Astrocyte of the cerebellum (primary cell): ENCODE measurements around the gene DLG2.

Experiments
- DNase-seq: peaks from one replicate; pipeline ENCODE4 v3.0.0-alpha.2; 2011; ENCODE audit warnings: low read depth
- H3K4me3 ChIP-seq: 2 replicates; pipeline ENCODE4 v1.5.1; 2011; ENCODE audit warnings: mild to moderate bottlenecking, low read depth, low read length, moderate library complexity
- in situ Hi-C: cut with HindIII; loops from 2 replicates; pipeline ENCODE4 v1.10.0; 2017; ENCODE audit warnings: low sequenced_read_pairs
- TF ChIP-seq, protein P1 (sequence below): IDR thresholded peaks from 2 replicates; pipeline ENCODE4 v1.5.1; 2012; ENCODE audit warnings: low read length, low read depth, moderate library complexity, mild to moderate bottlenecking; ENCODE audit errors: missing control alignments

The DLG2 gene

DNA sequence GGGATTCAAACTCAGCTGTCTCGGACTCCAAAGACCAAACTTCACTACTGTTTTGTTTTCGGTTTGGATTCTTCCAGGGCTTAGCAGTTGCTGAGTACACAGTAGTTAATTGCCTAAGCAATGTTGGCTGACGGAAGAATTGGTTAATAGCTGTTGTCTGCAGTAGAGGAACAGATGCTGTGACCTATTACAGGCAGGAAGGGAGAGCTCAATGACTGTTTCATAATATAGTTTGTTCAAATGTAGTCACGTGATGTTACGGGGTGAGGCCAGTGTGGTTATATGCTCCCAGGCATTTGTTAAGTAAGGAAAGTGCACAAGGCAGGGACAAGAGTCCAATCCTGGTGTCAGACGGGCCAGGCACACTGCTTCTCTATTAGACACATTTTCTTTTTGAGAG lies 2118.3 kb downstream of the DLG2 start:
- TF ChIP-seq, protein P1, sequence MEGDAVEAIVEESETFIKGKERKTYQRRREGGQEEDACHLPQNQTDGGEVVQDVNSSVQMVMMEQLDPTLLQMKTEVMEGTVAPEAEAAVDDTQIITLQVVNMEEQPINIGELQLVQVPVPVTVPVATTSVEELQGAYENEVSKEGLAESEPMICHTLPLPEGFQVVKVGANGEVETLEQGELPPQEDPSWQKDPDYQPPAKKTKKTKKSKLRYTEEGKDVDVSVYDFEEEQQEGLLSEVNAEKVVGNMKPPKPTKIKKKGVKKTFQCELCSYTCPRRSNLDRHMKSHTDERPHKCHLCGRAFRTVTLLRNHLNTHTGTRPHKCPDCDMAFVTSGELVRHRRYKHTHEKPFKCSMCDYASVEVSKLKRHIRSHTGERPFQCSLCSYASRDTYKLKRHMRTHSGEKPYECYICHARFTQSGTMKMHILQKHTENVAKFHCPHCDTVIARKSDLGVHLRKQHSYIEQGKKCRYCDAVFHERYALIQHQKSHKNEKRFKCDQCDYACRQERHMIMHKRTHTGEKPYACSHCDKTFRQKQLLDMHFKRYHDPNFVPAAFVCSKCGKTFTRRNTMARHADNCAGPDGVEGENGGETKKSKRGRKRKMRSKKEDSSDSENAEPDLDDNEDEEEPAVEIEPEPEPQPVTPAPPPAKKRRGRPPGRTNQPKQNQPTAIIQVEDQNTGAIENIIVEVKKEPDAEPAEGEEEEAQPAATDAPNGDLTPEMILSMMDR: no peak
- no peak overlapping the region for H3K4me3 ChIP-seq
- in situ Hi-C loops: no loop called here
- DNase-seq: no peak

DNA sequence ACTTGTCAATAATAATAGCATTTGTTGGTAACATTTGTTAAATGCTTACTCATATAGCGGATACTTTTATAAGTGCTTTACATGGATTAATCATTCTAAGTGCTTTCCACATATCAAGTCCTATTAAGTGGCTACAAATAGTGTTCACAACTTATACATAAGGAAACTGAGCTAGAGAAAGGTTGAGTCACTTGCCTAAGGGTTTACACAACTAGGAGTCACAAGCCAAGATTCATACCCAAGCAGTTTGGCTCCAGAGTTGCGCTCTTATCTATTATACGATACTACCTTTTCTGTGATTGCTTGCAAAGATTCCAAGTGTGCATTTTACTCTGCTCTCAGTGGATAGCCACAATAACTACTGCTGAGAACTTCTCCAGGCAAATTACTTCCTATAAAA lies 2125.1 kb downstream of the DLG2 start:
- in situ Hi-C loops: no loop called here
- TF ChIP-seq, protein P1: no peak
- no peak overlapping the region for H3K4me3 ChIP-seq
- DNase-seq: no peak

- DNase-seq: no peak
- no peak overlapping the region for H3K4me3 ChIP-seq
- in situ Hi-C loops: no loop called here
- TF ChIP-seq, protein P1: no peak
Measured at GRCh38 chr11:83493917-83494316, 2133.2 kb downstream of the DLG2 start.

DNA sequence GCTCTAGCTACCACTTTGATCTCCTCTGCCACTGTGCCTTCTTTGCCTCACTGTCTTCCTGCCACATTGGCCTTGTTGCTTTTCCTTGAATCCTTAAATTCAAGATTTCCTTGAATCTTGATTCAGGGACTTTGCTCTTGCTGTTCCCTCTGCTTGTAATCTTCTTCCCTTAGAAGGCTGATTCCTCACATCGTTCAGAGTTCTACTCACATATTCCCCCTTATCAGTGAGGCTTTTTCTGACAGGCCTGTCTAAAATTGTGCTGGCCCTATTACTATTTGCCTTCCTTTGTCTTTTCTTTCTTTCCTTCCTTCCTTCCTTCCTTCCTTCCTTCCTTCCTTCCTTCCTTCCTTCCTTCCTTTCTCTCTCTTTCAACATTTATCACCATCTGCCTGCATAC lies 2134.1 kb downstream of the DLG2 start:
- in situ Hi-C loops: no loop called here

DNA sequence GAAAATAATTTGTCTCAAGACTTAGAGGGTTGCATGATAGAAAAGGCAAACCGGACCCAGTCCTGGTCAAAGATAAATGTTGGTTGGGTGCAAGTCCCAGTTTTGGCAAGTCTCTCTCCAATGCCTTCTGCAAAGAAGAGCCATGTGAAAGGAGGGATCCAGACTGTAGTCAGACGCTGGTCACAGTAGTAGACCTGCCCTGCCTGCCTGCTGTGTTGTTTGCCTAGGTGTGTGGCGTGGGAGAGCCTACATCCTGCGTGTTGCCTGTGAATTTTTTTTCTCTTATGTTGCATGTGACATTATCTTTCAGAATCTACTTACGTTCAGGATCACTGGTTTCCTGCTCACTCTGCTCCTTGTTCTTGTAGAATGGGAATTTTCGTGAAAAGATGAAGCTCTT lies 2143.3 kb downstream of the DLG2 start:
- TF ChIP-seq, protein P1: no peak
- in situ Hi-C loops: no loop called here
- no peak for DNase-seq
- H3K4me3 ChIP-seq: no peak overlapping the region

More for the DNA sequence above, 2134.1 kb downstream of the DLG2 start:
- DNase-seq: no peak
- TF ChIP-seq, protein P1: no peak
- H3K4me3 ChIP-seq: no peak overlapping the region

- DNase-seq: no peak
- no peak overlapping the region for H3K4me3 ChIP-seq
- TF ChIP-seq, protein P1: no peak
- in situ Hi-C loops: no loop called here
Measured at GRCh38 chr11:83480811-83481210, 2146.3 kb downstream of the DLG2 start.

- H3K4me3 ChIP-seq: no peak overlapping the region
- DNase-seq: no peak
- in situ Hi-C loops: no loop called here
- TF ChIP-seq, protein P1: no peak
Measured at GRCh38 chr11:83480251-83480650, 2146.9 kb downstream of the DLG2 start.
